Measurements from ENCODE around the gene FAM76B.

GRCh38 chr11:95829580-95830259 is 40.1 kb upstream of the FAM76B start:
- TF ChIP-seq POLR2A (IDR thresholded peaks at IDR 0.05), result no peak
- TF ChIP-seq CTCF (IDR thresholded peaks at IDR 0.05), result no peak
